Endodermal cell (in vitro differentiated cells): ENCODE data around the gene CYBB. TPM values are rescaled to one million over a fixed set of nuclear protein-coding genes. Genes with fewer than 3 reads are reported as not detected.

ENCODE experiments used
- DNase-seq: peaks from one replicate; pipeline ENCODE4 v3.0.0-alpha.2; 2017
- H3K27ac ChIP-seq: 2 replicates; pipeline ENCODE4 v1.5.1; 2013; ENCODE audit warnings: mild to moderate bottlenecking, low read depth, low read length, moderate library complexity
- H3K27me3 ChIP-seq: 2 replicates; pipeline ENCODE4 v1.6.1; 2013; ENCODE audit warnings: mild to moderate bottlenecking, low read length, moderate library complexity; ENCODE audit not compliant: insufficient read depth, control insufficient read depth, poor library complexity, severe bottlenecking
- H3K36me3 ChIP-seq: 2 replicates; pipeline ENCODE4 v1.7.0; 2013; ENCODE audit warnings: mild to moderate bottlenecking, low read length, moderate library complexity; ENCODE audit not compliant: control insufficient read depth, insufficient read depth
- H3K4me1 ChIP-seq: one replicate; pipeline ENCODE4 v1.7.0; 2013; ENCODE audit warnings: low read length; ENCODE audit not compliant: control insufficient read depth, insufficient read depth
- H3K4me3 ChIP-seq: 2 replicates; pipeline ENCODE4 v1.5.1; 2013; ENCODE audit warnings: mild to moderate bottlenecking, low read length, moderate library complexity
- H3K9ac ChIP-seq: 2 replicates; pipeline ENCODE4 v1.6.1; 2013; ENCODE audit warnings: mild to moderate bottlenecking, low read length, moderate library complexity; ENCODE audit not compliant: poor library complexity, severe bottlenecking; ENCODE audit errors: extremely low read depth
- H3K9me3 ChIP-seq: 2 replicates; pipeline ENCODE4 v1.6.1; 2013; ENCODE audit warnings: mild to moderate bottlenecking, low read length, moderate library complexity; ENCODE audit not compliant: control insufficient read depth
- H3K27ac Mint-ChIP-seq: 2 replicates; pipeline ENCODE4 v1.8.0; 2020; ENCODE audit warnings: mixed read lengths
- H3K27me3 Mint-ChIP-seq: 2 replicates; pipeline ENCODE4 v1.8.0; 2021; ENCODE audit warnings: mild to moderate bottlenecking, mixed read lengths; ENCODE audit not compliant: insufficient read depth
- H3K36me3 Mint-ChIP-seq: 2 replicates; pipeline ENCODE4 v1.8.0; 2020; ENCODE audit warnings: low read depth, mixed read lengths
- H3K4me1 Mint-ChIP-seq: 2 replicates; pipeline ENCODE4 v1.8.0; 2020; ENCODE audit warnings: mixed read lengths
- H3K4me3 Mint-ChIP-seq: 2 replicates; pipeline ENCODE4 v1.8.0; 2020; ENCODE audit warnings: mild to moderate bottlenecking, moderate library complexity, mixed read lengths
- H3K9me3 Mint-ChIP-seq: 2 replicates; pipeline ENCODE4 v1.8.0; 2020; ENCODE audit warnings: mild to moderate bottlenecking, mixed read lengths
- CTCF ChIP-seq: fragments of 200-600 bp; sonication (generic); conservative IDR thresholded peaks from 2 replicates; pipeline ENCODE4 v1.5.0; 2021; ENCODE audit warnings: antibody characterized with exemption, mild to moderate bottlenecking
- WGBS, 2 experiments: methylation state at CpG; one replicate each; pipeline versions ENCODE4 v1.1.5 to v1.1.7; 2013; ENCODE audit warnings: missing lambda C conversion rate in 2 of 2, mixed read lengths in 1 of 2; ENCODE audit not compliant: insufficient coverage in 1 of 2, insufficient read length in 1 of 2; 5-methylcytosine and 5-hydroxymethylcytosine counted together
- total RNA-seq, 2 donors: library from RNA; stranded (reverse); fragmentation: NEBNext Ultra II Directional in 1 of 2; extraction: Animal tissue kit (Norgen Biotek cat#: 25700) in 1 of 2; gene quantifications; 2 replicates in 1 of 2; 3 replicates in 1 of 2; pipeline ENCODE4 v1.2.1, GENCODE V29; 2021

The CYBB gene
- total RNA-seq, 2 donors from 2014 or later = not detected

GRCh38 chrX:37787423-37787869 lies 7.6 kb downstream of the CYBB start:
- Histone ChIP-seq H3K4me3 (no peak overlapping the region), H3K36me3 (no peaks in the 10 kb centered on the region), H3K9me3 (no peaks in the 10 kb centered on the region), H3K4me1 (no peaks in the 10 kb centered on the region), H3K27me3 (no peaks in the 10 kb centered on the region), H3K27ac (no peak overlapping the region), H3K9ac (no peak overlapping the region)
- H3K27me3 Mint-ChIP-seq = no peaks in the 10 kb centered on the region
- no peak overlapping the region for H3K27ac Mint-ChIP-seq
- H3K36me3 Mint-ChIP-seq = no peaks in the 10 kb centered on the region
- 98 to 100% methylated on average over 2 to 5 of the region's 5 CpGs for WGBS, 2 experiments
- peaks cover 15% of the 10 kb centered on the region for H3K9me3 Mint-ChIP-seq
- DNase-seq = no peak
- no peak for TF ChIP-seq CTCF
- H3K4me1 Mint-ChIP-seq = peaks cover 1% of the 10 kb centered on the region
- H3K4me3 Mint-ChIP-seq = no peak overlapping the region

- Histone ChIP-seq H3K4me1 (no peaks in the 10 kb centered on the region), H3K36me3 (no peaks in the 10 kb centered on the region), H3K27ac (no peak overlapping the region), H3K9ac (no peak overlapping the region), H3K9me3 (no peaks in the 10 kb centered on the region), H3K4me3 (no peak overlapping the region), H3K27me3 (no peaks in the 10 kb centered on the region)
- no peak for TF ChIP-seq CTCF
- no peaks in the 10 kb centered on the region for H3K36me3 Mint-ChIP-seq
- H3K27ac Mint-ChIP-seq = no peak overlapping the region
- no peak for DNase-seq
- H3K4me1 Mint-ChIP-seq = peaks cover 16% of the 10 kb centered on the region
- H3K4me3 Mint-ChIP-seq = no peak overlapping the region
- H3K9me3 Mint-ChIP-seq = peaks cover 35% of the 10 kb centered on the region
- H3K27me3 Mint-ChIP-seq = no peaks in the 10 kb centered on the region
Measured at GRCh38 chrX:37796310-37796709, 16.5 kb downstream of the CYBB start.

- H3K4me3 Mint-ChIP-seq = no peak overlapping the region
- no peaks in the 10 kb centered on the region for H3K36me3 Mint-ChIP-seq
Measured at GRCh38 chrX:37796805-37797204, 16.9 kb downstream of the CYBB start.

More at GRCh38 chrX:37796805-37797204, 16.9 kb downstream of the CYBB start:
- no peaks in the 10 kb centered on the region for H3K36me3 ChIP-seq
- no peaks in the 10 kb centered on the region for H3K9me3 ChIP-seq
- H3K9ac ChIP-seq = no peak overlapping the region
- TF ChIP-seq CTCF = no peak
- H3K27me3 Mint-ChIP-seq = no peaks in the 10 kb centered on the region
- H3K27ac Mint-ChIP-seq = no peak overlapping the region
- H3K27me3 ChIP-seq = no peaks in the 10 kb centered on the region
- H3K27ac ChIP-seq = no peak overlapping the region
- no peaks in the 10 kb centered on the region for H3K4me1 ChIP-seq
- no peak for DNase-seq
- peaks cover 16% of the 10 kb centered on the region for H3K4me1 Mint-ChIP-seq
- H3K4me3 ChIP-seq = no peak overlapping the region
- H3K9me3 Mint-ChIP-seq = peaks cover 32% of the 10 kb centered on the region
